DMS53 treated with DMSO at 0.1 percent for 48 hours (cell line): ENCODE data around the gene LRRC8A.
"Not testable (repeated sequence)": the region's sequence is repeated elsewhere in the genome, so short reads cannot be mapped to it uniquely, and the experiment has no call there.

Experiments used
- DNase-seq: peaks from one replicate; lab custom pipeline; 2025; ENCODE audit not compliant: unreplicated experiment; lab: John Stamatoyannopoulos, UW

LRRC8A gene

GRCh38 chr9:128947527-128948301 is 65.8 kb downstream of the LRRC8A start, which contains the start of the genes DOLK and NUP188:
TSS of gene DOLK (minus strand) at chr9:128947603. CDS start at chr9:128947303, 300 bp downstream.
TSS of gene NUP188 (plus strand) at chr9:128947699. CDS start at chr9:128947720, 21 bp downstream.
- peak; percentile 79 for DNase-seq

- DNase-seq = not testable (repeated sequence)
Measured at GRCh38 chr9:128961403-128961802, 79.5 kb downstream of the LRRC8A start.
